GM18907 (cell line): Measurements from ENCODE around the gene RGS7.
"Not testable (repeated sequence)": the region's sequence is repeated elsewhere in the genome, so short reads cannot be mapped to it uniquely, and the experiment has no call there.

Experiments used
- ATAC-seq: cut with Tn5 transposase; IDR thresholded peaks from one replicate; pipeline ENCODE4 v1.9.1; 2021; ENCODE audit warnings: mild to moderate bottlenecking, moderate library complexity; ENCODE audit not compliant: unreplicated experiment

RGS7 gene

DNA sequence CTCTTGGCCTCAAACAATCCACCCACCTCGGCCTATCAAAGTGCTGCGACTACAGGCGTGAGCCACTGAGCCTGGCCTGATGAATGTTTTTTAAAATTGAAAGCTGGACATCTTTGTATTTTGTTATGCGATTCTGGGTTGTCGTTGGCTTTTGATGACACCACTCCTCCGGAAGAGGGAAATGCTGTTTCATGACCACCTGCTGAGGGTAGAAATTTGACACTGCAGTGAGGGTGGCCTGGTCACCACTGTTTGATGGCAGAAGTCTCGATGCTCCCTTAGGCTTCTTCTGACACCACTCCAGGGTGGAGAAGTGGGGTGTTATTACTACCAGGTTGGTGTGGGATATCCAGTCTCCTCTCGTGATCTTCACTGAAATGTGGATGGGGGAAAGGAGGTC, 357.2 kb downstream of the RGS7 start:
- ATAC-seq, result no peak

DNA sequence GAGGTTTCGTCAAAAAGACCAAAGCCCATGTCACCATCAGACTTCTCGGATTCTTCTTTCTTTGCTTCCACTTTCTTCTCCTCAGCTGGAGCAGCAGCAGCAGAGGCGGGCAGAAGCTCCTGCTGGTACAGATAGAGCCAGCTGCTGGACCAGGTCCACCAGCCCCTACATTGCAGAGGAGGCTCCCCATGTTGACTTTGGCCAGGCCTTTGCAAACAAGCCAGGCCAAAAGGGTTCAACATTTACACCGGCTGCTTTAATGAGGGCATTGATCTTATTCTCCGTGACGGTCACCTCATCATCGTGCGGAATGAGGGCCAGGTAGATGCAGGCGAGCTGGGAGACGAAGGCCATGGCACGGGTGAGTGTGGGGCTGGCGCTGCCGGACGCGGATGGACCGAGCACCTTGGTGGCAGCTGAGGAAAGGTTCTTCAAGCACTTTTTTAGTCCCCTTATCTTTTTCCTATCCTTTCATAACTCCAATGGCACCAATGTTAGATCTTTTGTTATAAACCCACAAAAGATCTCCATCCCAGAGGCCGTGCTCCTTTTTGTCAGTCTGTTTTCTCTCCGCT, 358.5 kb downstream of the RGS7 start:
- no peak for ATAC-seq

DNA sequence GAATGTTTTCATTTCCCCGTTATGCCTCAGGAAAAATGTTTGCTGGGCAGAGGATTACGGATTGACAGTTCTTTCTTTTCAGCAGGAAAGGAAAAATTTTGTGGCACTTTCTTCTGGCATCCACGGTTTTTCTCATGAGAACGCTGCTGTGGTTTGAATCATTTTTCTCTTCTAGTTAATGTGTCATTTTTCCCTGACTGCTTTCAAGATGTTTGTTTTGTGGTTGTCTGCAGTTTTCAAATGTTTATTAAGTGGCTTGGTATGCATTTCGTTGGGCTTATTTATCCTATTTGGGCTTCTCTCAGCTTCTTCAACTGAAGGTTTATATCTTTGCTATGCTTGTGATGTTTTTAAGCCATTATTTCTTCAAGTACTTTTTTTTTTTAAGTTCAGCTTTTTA, 359.0 kb downstream of the RGS7 start:
- ATAC-seq, result no peak

GRCh38 chr1:240993004-240993403, 364.0 kb downstream of the RGS7 start:
- no peak for ATAC-seq

DNA sequence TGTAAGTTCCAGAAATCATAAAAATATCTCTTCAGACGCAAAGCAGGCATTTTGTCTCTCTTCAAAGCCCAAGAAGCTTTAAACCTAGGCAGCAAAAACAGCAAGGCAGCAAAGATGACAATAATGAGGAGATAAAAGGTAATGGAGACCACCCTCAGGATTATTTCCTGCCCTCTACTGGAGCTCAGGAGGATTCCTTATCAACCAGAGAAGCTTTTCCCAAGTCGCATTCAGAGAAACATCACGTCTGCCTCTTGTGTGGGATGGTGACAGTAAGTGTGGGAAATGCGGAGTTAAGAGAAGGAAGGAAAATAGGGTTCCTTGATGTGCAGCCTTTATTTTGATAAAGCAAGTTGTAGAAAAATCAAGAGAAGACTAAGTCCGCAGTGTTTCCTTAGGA, 365.8 kb downstream of the RGS7 start:
- ATAC-seq, result no peak

- no peak for ATAC-seq
Measured at GRCh38 chr1:240987928-240988327, 369.1 kb downstream of the RGS7 start.

GRCh38 chr1:240985081-240985480, 371.9 kb downstream of the RGS7 start:
- ATAC-seq, result no peak

- peak; percentile 82 for ATAC-seq
Measured at GRCh38 chr1:240980342-240980741, 376.7 kb downstream of the RGS7 start.

GRCh38 chr1:240976685-240977084, 380.3 kb downstream of the RGS7 start:
- no peak for ATAC-seq

GRCh38 chr1:240973875-240974274, 383.1 kb downstream of the RGS7 start:
- ATAC-seq, result no peak

- not testable (repeated sequence) for ATAC-seq
Measured at GRCh38 chr1:240972059-240972458, 384.9 kb downstream of the RGS7 start.

- no peak for ATAC-seq
Measured at GRCh38 chr1:240970253-240970652, 386.8 kb downstream of the RGS7 start.

- no peak for ATAC-seq
Measured at GRCh38 chr1:240968864-240969263, 388.1 kb downstream of the RGS7 start.

- no peak for ATAC-seq
Measured at GRCh38 chr1:240967070-240967724, 389.8 kb downstream of the RGS7 start.

DNA sequence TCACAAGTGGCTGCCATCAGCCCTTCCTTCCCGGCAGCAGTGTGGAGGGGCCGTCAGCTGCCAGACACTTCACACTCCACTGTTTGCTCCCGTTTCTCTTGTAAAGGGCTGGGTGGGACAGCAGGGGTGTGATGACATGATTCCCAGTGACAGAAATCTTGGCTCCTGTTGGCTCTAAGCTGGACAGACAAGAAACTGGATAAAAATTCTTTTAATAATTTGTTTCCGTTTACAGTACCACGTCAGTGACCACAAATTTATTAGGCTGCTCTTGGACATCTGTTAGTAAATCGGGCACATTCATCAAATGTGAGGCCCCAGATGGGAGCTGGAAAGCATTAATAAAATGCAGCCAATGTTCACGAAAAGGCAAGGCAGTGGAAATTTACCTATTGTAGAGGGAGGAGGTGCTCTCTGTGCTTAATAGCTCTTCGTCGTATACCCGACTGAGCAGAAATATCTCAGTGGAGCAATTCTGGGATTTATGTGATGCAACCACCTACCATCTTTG, 391.4 kb downstream of the RGS7 start:
- no peak for ATAC-seq

- ATAC-seq, result no peak
Measured at GRCh38 chr1:240962086-240962485, 394.9 kb downstream of the RGS7 start.

DNA sequence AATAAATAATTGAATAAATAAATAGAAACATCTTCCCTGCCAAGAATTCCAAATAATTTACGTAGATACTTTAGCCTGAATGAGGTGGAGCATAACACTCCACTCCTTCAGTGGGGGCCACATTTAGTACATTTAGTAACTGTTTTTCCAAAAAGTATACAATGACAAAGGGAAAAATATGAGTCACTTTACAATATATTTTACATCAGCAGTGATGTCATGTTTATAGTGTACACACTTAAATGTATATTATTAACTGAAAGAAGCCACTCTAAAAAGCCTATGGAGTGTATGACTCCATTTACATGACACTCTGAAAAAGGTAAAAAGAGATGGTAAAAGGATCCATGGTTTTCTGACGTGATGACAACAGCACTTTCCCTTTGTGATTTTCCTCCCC, 400.6 kb downstream of the RGS7 start:
- no peak for ATAC-seq

DNA sequence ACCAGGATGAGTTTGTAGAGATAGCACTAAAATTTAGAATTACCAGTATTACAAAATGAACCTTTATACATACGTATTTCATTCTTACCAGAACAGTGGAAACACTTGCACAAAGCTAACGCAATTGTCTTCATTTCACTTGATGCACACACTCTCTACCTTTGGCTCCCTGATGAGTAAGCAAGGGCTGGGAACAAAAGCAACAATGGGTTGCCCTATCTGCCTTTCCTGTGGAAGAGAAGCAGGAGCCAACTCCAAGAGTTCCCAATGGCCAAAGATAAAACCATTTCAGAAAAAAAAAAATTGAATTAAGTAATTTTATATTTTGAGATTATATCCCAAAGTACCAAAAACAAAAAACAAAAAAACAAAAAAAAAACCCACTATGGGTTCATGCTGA, 401.0 kb downstream of the RGS7 start:
- ATAC-seq, result no peak

- ATAC-seq, result no peak
Measured at GRCh38 chr1:240947438-240948224, 409.4 kb downstream of the RGS7 start.

- ATAC-seq, result peak; percentile 71
Measured at GRCh38 chr1:240946926-240947325, 410.1 kb downstream of the RGS7 start.

DNA sequence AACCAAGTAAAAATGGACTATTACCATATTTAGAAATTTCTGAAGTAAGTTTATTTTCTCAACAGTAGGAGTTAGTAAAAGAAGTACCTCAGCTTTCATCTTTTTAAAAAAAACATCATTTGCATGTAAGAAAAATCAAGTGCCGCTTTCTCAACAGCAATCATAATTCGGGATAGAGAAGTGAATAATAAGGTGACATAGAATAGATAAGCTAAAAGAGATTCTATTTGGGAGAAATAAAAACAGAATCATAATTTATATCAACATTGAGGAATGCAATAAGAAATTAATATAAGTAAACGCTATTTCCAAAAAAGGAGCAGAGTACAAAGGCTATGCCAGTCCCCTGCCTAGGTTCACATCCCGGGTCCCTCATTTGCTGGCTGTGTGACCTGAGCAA, 414.1 kb downstream of the RGS7 start:
- ATAC-seq, result no peak
